Colon (tissue), 2 donors: ENCODE measurements around the gene NDFIP1.

Source experiments
- FAIRE-seq: peaks from 2 replicates; lab custom pipeline; 2012; peaks lifted over from hg19 to GRCh38; lab: Jason Lieb, UNC
- donor health status: control.
- donor health status: control.

The NDFIP1 gene

DNA sequence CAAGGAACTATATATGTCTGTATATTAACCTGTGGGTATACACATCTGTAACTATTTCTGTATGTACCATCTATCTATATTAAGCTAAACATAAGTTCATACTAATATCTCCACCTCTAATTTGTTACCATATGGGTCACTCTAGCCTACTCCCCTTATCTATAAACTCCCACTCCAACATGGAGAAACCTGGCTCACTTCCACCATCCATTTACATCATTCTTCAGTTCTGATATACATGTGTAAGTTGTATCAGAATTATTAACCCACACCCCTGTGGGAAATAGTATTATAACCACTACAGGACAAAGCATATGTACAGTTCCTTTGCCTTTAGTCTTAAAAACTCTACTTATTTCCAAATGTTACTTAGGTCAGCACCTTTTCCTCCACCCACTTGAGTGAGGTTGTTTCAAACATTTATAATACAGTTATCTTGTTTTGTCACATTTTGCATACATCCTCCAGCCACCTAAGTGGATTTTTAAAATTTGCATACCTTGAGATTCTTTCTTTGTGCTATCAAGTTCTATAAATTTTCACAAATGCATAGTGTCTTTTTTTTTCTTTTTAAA is 10.6 kb downstream of the NDFIP1 start:
- FAIRE-seq = no peak

DNA sequence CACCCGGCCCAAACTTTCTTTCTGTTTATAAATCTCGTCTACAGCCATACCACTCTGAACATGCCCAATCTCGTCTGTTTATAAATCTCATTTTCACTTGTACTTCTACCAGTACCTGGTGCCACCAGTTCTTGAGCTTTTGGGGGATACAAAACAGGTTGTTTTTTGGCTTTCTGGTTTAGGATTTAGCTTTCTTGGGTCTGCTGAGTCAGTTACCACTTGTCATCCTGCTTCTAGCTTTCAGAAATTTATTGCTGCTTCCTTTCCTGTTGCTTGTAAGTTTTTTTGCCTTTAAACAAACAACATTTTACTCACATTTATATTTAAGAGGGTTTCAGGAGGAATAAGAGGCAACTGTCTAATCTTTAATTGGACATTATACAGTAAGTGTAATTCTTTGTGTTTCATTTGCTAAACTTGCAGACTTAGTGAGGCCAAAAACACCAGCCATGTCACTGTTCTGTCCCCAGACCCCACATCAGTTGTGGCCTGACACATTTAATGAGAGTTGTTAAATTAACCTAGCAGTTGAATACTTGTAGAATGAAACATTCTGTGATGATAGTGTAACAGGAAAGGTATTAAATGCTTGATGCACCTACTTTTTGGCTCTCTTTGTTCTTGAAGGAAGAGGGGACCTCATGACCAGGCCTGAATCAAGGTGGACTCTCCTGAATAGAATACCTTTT is 11.8 kb downstream of the NDFIP1 start:
- FAIRE-seq = no peak

DNA sequence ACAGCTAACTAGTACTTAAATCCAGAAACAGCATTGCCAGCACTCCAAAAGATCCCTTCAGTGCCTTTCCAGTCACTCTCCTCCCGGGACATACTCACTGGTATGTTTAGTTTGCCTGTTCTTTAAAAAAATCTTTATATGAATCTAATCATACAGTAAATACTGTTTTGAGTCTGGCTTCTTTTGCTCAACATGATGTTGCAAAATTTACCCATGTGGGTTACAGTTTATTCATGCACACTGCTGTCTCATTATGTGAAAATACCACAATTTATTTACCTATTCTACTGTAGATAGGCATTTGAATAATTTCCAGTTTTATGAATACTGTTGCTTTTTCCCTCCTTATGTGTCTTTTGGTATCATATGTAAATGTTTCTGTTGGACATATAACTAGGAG is 13.5 kb downstream of the NDFIP1 start:
- FAIRE-seq = no peak

DNA sequence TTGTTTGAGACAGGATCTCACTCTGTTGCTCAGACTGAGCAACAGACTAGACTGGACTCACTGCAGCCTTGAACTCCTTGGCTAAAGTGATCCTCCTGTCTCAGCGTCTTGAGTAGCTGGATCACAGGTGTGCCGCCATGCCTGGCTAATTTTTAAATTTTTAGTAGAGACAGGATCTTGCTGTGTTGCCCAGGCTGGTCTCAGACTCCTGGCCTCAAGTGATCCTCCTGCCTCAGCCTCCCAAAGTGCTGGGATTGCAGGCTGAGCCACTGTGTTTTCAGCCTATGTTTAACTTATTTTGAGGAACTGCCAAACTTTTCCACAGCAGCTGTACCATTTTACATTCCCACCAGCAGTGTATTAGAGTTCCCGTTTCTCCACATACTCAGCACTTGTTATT is 16.8 kb downstream of the NDFIP1 start:
- no peak for FAIRE-seq

DNA sequence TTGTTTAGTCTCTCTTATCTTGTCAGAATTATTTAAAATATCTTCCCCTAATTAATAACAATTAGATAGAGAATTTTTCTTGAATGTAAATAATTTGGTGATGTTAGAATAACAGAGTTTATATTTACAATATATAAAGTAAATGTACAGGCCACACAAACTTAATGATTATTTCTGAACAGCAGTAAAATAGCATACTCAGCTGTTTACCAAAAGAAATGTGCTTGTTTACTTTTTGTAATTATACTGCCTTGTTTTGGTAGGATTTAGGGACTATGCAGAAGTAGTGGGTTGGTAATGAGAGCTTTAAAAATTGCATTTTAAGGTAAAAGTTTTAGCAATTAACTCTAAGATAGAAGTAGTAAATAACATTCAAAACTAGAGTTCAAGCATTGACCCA is 17.4 kb downstream of the NDFIP1 start:
- FAIRE-seq = no peak

DNA sequence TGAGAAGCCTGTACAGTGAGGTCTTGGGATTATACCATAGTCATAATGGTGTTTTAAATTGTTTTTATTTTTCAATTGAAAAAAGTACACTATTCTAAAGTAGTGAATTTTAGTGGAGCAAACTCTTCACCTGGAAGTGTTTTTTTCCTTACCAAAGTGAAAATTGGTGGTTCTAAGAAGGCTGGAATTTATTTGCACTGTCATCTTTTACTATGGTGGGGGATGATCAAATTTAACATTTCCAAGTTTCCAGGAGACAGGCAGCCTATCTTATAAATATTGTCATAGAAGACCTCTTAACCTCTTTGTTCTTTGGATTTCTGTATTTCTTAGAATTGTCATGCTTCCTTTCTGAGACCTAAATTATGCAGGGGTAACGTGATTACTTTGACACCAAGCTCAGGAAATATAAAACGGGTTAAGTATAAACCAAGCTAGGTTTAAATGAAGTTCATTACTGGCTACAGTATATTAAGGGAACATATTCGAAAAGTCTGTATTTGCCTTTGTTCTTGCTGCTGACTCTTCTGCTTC is 20.2 kb downstream of the NDFIP1 start:
- FAIRE-seq = no peak

DNA sequence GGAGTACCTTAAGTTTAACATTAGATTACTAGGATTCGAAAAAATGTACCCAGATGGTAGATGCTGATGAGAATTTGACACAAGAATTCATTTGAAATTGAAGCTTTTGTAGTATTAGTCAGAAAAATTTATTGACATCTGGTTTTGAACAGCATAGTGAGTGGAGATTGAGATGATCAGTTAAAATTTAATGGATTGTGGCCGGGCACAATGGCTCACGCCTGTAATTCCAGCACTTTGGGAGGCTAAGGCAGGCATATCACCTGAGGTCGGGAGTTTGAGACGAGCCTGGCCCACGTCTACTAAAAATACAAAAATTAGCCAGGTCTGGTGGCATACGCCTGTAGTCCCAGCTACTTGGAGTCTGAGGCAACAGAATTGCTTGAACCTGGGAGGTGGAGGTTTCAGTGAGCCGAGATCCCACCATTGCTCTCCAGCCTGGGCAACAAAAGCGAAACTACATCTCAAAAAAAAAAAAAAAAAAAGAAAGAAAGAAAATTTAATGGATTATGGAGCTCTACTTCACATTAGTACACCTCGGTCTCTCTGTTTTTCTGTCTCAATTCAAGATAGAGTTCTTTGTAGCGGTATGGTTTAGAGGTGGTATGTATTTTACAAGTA is 21.0 kb downstream of the NDFIP1 start:
- FAIRE-seq = no peak

DNA sequence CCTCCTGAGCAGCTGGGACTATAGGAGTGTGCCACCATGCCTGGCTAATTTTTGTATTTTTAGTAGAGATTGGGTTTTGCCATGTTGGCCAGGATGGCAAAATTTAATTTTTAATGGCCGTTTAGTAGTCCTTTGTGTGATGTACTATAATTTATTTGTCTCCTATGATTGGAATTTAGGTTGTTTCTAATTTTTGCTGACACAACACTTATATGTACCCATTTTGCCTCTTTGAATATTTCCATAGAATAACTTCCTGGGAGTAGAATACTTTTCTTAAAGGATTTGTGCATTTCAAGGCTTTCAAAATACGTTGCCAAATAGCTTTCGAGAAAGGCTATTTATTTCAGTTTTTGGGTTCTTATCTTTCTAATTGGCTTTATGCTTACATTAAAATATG is 22.8 kb downstream of the NDFIP1 start:
- no peak for FAIRE-seq

DNA sequence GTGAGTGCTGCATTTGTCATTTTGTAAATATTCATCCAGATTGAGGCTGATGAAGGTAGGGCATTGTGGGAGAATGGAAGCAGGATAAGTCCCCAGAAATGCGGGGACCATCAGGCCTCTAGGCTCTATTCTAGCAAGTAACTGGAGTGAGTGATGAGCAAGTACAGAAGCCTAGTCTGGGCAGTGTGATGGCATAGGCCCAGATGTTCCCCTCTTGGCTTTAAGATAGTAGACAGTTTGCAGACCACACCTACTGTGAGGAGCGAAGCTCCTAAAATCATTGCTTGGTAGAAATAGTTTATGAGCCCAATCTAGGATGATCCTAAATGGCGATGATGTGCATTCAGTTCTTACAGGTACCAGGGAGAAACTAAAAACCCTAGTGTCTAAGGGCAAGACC is 24.3 kb downstream of the NDFIP1 start:
- FAIRE-seq = no peak

DNA sequence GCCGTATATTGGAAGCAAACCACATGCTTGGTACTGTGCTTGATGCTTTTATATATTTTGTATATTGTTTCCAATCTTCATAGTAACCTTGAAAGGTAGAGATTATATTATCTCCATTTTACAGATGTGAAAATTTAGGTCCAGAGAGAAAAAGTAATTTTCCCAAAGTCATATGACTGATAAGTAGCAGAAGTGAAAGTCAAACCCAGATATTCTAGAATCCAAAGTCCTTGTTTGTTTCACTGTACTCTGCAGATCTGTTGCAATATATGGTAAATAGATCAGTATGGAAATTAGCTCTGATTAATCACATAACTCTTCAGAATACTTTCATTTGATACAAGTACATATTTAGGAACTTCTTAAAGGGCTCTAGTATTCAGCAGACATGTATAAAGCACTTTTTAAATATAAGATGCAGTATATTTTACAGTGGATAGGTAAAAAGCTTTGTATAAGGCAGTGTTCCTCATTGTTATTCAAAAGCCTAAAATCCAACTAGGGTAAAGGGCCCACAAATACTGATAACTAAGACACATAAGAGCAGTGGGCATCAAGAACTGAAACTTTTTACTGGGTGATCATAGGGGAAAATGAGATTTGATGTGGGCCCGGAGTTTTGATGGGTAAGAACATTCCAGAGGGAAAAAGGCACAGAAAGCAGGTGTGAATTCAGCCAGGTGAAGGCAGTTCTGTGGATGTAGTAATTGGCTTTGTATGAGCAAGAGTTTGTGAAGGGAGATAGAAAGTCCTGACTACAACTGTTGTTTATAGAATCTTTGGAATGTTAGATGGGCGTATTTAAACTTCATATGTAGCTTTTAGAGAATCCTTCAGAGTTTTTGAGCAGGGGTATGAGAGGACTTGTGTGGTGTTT is 25.0 kb downstream of the NDFIP1 start:
- FAIRE-seq = no peak

DNA sequence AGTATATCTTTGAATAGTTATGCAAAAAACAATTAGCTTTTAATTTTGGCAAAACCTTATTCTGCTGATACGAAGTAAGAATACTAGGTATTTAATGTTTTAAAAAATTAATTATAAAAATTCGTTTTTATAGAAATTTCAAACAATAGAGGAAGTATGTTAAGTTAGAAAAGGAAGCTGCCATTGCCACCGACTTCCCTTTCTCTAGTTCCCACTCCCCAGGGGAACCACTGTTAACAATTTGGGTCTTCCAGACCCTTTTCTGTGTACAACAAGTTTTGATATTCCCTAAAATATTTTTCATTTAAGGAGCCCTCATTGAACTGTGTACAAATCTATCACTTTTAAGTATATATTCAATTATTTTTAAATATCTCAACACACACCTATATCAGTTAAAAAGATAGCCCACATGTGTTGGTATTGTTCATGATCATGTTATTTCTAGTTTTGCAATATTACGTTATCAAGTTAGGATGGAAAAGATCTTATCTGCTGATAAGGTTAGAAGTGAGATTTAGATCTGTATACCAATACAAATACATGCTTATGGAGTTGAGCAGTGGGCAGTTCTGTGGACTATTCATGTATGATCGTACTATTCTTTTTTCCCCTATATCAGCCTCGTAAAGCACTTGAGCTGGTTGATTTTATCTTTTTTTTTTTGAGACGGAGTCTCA is 25.9 kb downstream of the NDFIP1 start:
- no peak for FAIRE-seq

DNA sequence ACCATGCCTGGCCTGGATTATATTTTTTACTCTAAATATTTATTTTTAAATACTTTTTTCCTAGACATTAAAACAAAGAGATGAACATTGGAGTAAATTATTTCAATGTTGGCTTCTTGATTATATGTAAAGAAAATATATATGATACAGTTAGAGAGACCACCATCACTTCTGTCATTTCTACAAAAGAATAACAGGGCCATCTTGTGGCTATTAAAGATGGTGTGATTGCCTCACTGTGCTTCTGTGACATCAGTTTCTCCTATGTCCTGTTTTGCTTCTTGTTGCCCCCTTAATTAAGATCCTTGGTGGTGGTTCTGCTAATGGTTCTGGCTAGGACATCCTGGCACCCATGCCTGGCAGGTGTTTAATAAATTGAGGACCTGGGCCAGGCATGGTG is 32.9 kb downstream of the NDFIP1 start:
- FAIRE-seq = no peak

DNA sequence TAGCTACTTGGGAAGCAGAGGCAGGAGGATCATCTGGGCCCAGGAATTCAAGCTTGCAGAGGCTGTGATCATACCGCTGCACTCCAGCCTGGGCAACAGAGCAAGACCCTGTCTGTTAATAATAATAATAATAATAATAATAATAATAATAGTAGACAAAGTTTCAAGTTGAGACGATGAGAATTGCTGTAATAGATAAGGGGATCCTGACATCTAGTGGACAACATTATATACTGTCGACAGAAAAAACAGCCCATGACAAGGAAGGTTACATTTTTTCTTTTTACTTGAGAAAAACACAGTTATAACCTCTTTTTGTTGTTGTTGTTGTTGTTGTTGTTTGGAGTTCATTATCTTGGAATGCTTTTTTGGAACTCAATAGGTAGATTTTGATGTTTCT is 35.3 kb downstream of the NDFIP1 start:
- no peak for FAIRE-seq

DNA sequence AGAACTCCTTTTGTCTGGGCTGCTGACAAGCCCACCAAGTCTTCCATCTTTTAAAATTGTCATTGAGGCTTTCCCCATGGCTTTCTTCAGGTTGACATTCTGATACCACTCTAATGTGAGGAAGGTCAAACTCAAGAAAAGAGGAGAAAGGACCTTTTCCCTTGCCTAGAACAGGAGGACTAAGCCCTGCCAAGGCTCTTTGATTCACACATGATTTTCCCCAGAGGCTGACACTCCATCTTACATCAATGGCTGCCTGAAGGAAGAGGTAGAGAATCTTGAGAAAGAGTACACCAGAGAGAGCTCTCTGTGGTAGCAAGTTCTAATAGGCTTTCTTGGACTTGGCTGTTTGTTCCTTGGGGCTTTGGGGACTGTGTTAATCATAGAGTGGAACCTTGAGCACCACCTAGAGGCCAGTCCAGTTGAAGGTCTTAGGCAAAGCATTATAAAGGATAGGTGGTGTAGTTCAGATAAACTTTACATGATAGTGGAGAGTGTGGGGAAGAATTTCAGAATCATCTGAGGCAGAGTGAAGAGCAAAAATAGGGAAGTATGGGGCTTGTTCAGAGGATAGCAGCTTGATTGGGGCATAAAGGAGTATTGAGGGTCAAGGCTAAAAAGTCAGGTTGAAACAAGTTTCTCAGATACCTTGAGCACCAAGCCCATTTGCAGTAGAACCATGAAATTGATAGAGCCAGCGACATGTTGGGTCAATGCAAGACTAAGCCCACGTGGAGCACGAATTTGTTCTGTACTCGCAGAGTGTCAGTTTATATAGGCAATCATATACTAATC is 36.7 kb downstream of the NDFIP1 start:
- FAIRE-seq = no peak

DNA sequence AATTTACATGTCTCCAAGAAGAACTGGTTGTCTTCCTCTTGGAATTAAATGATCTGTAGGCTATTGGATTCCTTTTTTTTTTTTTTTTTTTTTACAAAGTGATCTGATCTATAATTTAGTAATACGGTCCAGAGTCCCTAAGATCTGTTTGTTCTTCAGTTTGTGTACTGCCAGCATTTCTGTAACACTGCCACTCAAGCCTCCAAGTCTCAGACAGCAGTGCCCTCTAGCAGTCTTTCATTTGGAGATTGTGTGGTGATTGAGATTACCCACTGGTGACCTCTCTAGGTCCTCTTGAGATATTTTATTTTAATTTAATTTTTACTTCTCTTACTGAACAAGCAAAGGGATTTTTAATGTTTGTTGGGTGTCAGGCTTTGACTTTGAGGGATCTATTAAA is 40.8 kb downstream of the NDFIP1 start:
- no peak for FAIRE-seq

DNA sequence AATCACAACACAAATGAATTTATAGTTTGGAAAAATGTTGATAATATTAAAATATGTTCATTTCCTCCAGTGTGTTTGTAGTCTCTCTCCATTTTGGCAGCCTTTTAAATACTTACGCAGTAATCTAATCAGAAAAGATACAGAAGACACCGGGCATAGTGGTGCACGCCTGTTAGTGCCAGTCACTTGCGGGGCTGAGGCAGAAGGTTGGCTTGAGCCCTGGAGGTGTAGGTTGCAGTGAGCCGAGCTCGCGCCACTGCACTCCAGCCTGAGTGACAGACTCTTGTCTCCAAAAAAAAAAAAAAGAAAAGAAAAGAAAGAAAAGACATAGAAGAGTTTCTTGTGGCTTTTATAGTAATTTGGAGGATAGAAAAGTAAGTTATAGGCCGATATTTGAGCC is 41.9 kb downstream of the NDFIP1 start:
- FAIRE-seq = no peak

DNA sequence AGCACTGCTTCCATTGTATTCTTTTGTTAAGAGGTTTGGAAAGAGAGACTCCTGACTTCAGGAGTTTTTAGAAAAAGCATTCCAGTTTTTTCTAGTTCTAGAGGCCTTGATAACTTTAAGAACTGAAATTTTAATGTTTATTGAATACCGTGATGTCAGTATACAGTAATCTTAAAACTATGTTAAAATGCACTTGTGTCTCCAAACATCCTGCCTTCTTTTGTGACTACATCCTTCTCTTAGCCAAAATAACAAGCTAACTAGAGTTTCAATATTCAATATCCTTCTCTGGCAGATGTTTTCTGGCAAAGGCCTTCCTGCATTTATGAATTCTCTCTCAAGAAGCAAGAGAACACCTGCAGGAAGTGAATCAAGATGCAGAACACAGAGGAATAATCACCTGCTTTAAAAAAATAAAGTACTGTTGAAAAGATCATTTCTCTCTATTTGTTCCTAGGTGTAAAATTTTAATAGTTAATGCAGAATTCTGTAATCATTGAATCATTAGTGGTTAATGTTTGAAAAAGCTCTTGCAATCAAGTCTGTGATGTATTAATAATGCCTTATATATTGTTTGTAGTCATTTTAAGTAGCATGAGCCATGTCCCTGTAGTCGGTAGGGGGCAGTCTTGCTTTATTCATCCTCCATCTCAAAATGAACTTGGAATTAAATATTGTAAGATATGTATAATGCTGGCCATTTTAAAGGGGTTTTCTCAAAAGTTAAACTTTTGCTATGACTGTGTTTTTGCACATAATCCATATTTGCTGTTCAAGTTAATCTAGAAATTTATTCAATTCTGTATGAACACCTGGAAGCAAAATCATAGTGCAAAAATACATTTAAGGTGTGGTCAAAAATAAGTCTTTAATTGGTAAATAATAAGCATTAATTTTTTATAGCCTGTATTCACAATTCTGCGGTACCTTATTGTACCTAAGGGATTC is 43.1 kb downstream of the NDFIP1 start:
- peak; percentile 69 for FAIRE-seq

DNA sequence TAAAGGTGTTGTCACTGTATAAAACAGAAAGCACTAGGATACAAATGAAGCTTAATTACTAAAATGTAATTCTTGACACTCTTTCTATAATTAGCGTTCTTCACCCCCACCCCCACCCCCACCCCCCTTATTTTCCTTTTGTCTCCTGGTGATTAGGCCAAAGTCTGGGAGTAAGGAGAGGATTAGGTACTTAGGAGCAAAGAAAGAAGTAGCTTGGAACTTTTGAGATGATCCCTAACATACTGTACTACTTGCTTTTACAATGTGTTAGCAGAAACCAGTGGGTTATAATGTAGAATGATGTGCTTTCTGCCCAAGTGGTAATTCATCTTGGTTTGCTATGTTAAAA is 43.8 kb downstream of the NDFIP1 start:
- FAIRE-seq = no peak

DNA sequence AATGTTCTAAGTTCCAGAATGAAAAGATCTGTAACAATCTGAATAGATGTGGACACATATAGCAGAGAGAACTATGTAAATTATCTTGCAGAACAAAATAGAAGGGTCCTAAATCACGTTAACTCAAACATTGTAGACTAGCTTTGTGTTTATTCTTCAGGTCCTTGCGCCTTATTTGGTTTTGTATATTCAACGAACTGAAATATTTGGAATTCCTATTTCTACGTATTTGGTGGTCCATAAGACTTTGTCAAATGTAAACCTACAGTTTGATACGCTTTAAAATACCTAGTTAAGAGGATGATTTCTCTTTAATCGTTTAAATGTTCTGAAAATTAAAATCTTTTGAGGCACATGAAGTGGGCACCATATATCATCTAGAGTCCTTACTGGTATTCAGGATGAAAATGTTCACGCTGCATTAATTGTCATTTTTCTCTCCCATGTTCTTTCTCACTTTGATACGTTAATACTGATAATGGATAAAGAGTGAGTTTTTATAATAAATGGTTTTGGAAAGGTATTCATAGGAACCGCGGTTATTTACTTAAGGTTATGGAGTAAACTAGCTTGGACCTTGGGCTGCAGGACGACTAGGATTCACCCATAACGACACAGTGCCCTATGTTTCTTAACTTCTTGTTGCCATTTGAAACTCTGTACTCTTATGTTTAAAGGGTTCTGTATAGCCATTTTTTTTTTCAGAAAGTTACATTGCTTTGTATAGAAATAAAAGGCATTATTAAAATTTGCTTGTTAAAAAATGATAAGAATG is 45.3 kb downstream of the NDFIP1 start:
- FAIRE-seq = no peak
